Neutrophil (primary cell): ENCODE data around the gene TMEM237.
"Not testable (repeated sequence)": the region's sequence is repeated elsewhere in the genome, so short reads cannot be mapped to it uniquely, and the experiment has no call there.

Source experiments
- H3K27ac ChIP-seq: fragments of 200-600 bp; sonication (generic); 2 replicates; pipeline ENCODE4 v1.5.1; 2016; ENCODE audit warnings: mild to moderate bottlenecking, moderate library complexity
- H3K27me3 ChIP-seq: fragments of 200-600 bp; sonication (generic); 2 replicates; pipeline ENCODE4 v1.6.0; 2016; ENCODE audit warnings: mild to moderate bottlenecking
- H3K36me3 ChIP-seq: fragments of 200-600 bp; sonication (generic); 2 replicates; pipeline ENCODE4 v1.5.1; 2017
- H3K4me1 ChIP-seq, 2 experiments: fragments of 200-600 bp in 1 of 2; sonication (generic) in 1 of 2; 1 replicate in 1 of 2; 2 replicates in 1 of 2; pipeline versions ENCODE4 v1.5.1 to v1.6.1; 2013 to 2016; ENCODE audit warnings: low read depth in 1 of 2, low read length in 1 of 2, mild to moderate bottlenecking in 1 of 2, moderate library complexity in 1 of 2; ENCODE audit not compliant: control insufficient read depth in 1 of 2, insufficient read depth in 1 of 2
- H3K4me3 ChIP-seq, 2 experiments: fragments of 200-600 bp in 1 of 2; sonication (generic) in 1 of 2; 1 replicate in 1 of 2; 2 replicates in 1 of 2; pipeline ENCODE4 v1.5.1; 2013 to 2016; ENCODE audit warnings: low read depth in 1 of 2, low read length in 1 of 2, mild to moderate bottlenecking in 1 of 2, moderate library complexity in 1 of 2
- H3K9me3 ChIP-seq: fragments of 200-600 bp; sonication (generic); 2 replicates; pipeline ENCODE4 v1.5.1; 2016
- TF ChIP-seq, protein P1 (sequence below): fragments of 200-600 bp; sonication (generic); IDR thresholded peaks from 2 replicates; pipeline ENCODE4 v1.5.1; 2016; ENCODE audit warnings: antibody characterized with exemption

Gene TMEM237

DNA sequence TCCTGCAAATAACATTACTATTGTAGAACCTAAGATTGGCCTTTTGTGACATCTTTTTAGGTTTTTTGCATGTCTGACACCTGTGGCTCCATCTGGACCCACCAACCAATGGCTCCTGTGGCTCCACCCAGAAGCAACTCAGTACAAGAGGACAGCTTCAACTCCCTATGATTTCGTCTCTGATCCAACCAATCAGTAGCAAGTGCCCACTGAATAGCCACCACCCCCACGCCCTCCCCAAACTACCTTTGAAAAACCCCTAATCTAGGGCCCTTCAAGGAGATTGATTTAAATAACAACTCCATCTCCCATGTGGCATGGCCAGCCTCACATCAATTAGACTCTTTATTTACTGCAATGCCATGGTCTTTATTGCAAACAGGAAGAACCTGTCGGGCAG lies 31.5 kb upstream of the TMEM237 start:
- no peaks in the 10 kb centered on the region for H3K4me1 ChIP-seq
- H3K36me3 ChIP-seq, result no peaks in the 10 kb centered on the region
- H3K4me3 ChIP-seq, result no peak overlapping the region
- H3K27me3 ChIP-seq, result no peaks in the 10 kb centered on the region
- H3K27ac ChIP-seq, result no peak overlapping the region
- TF ChIP-seq, protein P1, sequence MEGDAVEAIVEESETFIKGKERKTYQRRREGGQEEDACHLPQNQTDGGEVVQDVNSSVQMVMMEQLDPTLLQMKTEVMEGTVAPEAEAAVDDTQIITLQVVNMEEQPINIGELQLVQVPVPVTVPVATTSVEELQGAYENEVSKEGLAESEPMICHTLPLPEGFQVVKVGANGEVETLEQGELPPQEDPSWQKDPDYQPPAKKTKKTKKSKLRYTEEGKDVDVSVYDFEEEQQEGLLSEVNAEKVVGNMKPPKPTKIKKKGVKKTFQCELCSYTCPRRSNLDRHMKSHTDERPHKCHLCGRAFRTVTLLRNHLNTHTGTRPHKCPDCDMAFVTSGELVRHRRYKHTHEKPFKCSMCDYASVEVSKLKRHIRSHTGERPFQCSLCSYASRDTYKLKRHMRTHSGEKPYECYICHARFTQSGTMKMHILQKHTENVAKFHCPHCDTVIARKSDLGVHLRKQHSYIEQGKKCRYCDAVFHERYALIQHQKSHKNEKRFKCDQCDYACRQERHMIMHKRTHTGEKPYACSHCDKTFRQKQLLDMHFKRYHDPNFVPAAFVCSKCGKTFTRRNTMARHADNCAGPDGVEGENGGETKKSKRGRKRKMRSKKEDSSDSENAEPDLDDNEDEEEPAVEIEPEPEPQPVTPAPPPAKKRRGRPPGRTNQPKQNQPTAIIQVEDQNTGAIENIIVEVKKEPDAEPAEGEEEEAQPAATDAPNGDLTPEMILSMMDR, result no peak
- H3K9me3 ChIP-seq, result no peaks in the 10 kb centered on the region

DNA sequence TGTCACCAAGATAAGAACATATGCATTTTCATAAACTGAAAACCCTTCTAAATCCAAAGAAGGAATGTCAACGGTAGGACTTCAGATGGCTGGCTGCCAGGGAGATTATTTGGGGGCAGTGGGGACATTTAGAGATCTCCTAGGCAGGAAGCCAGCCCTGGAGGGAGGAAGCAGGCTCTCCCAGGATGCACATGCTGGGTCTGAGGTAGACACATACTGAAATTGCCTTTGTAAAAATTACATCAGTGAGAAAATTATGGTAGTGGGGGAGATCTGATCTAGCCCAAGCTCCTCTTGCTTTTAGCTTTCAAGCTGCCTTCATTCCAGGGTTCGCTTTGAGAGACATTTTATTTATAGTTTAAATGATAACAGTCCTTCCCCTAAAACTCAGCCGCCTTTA lies 31.0 kb upstream of the TMEM237 start:
- TF ChIP-seq, protein P1, result no peak
- Histone ChIP-seq H3K27me3 (no peaks in the 10 kb centered on the region), H3K9me3 (no peaks in the 10 kb centered on the region), H3K4me3 (no peak overlapping the region), H3K4me1 (no peaks in the 10 kb centered on the region), H3K36me3 (no peaks in the 10 kb centered on the region), H3K27ac (no peak overlapping the region)

DNA sequence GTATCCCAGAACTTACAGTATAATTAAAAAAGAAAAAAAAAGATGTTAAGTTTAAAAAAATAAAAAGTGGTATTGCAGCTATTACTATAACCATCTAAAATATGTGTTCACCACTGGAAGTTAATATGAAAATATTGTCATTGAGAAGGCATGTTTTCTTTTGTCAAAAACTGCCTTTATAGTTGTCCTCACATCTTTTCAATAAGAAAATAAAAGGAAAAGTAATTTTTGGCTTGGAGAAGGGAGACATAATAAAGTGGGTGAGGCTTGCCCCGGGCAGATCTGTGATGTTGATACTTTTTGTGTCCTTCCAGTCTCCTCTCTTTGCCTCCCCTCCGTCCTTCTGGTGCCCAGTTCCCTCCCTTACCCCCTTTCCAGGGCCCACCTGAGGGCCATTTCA lies 30.2 kb upstream of the TMEM237 start:
- no peak overlapping the region for H3K27ac ChIP-seq
- H3K27me3 ChIP-seq, result no peaks in the 10 kb centered on the region
- no peaks in the 10 kb centered on the region for H3K4me1 ChIP-seq
- TF ChIP-seq, protein P1, result no peak
- no peaks in the 10 kb centered on the region for H3K36me3 ChIP-seq
- no peak overlapping the region for H3K4me3 ChIP-seq
- H3K9me3 ChIP-seq, result no peaks in the 10 kb centered on the region

DNA sequence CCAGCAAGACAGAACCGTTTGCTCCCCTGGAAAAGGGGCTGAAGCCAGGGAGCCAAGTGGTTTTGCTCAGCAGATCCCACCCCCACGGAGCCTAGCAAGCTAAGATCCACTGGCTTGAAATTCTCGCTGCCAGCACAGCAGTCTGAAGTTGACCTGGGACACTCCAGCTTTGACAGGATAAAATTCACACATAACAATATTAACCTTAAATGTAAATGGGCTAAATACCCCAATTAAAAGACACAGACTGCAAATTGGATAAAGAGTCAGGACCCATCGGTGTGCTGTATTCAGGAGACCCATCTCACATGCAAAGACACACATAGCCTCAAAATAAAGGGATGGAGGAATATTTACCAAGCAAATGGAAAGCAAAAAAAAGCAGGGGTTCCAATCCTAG lies 27.9 kb upstream of the TMEM237 start:
- not testable (repeated sequence) for H3K4me3 ChIP-seq, H3K27ac ChIP-seq, H3K9me3 ChIP-seq, H3K36me3 ChIP-seq, H3K27me3 ChIP-seq, H3K4me1 ChIP-seq

DNA sequence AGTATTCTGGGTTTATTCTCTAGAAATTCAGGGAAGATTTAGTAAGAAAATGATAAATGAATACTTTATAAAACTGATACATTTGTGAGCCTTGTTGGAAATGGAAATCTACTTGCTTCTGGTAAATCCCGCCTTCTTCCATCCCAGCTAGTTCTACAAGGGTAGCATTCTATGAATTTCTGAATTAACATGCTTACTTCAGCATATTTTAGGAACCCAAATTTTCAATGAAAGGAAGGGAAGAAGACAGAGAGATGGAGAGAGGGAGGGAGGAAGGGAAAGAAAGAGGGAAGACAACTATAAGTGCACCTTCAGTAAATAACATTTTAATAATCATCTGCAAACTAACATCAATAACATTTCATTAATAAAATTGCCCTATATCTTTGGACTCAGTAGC lies 26.6 kb upstream of the TMEM237 start:
- H3K9me3 ChIP-seq, result no peaks in the 10 kb centered on the region
- H3K4me1 ChIP-seq, result no peaks in the 10 kb centered on the region
- no peak overlapping the region for H3K27ac ChIP-seq
- no peaks in the 10 kb centered on the region for H3K36me3 ChIP-seq
- no peak overlapping the region for H3K4me3 ChIP-seq
- TF ChIP-seq, protein P1, result no peak
- no peaks in the 10 kb centered on the region for H3K27me3 ChIP-seq

DNA sequence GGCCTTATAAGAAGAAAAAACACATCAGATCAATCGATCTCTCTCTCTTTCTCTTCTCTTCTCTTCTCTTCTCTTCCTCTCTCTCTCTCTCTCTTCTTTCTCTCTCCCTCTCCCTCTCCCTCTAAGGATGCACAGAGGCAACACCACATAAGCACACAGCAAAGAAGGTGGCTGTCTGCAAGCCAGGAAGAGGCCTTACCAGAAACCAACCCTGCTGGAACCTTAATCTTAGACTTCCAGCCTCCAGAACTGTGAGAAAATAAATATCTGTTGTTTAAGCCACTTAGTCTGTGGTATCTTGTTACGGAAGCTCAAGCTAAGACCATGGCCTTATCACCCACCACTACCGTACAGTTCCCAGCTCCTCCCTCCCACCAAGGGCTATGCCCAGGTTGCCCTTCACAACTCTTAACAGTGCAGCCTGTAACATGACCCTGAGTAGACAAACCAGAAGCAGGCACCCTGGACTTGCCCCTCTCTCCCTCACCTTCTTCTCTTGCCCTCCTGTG lies 25.2 kb upstream of the TMEM237 start:
- Histone ChIP-seq H3K4me1 (no peaks in the 10 kb centered on the region), H3K27me3 (no peaks in the 10 kb centered on the region), H3K36me3 (no peaks in the 10 kb centered on the region), H3K9me3 (no peaks in the 10 kb centered on the region), H3K27ac (no peak overlapping the region), H3K4me3 (no peak overlapping the region)
- TF ChIP-seq, protein P1, result no peak
